GM23248 (cell line): ENCODE measurements around the gene PALD1. TPM values are rescaled to one million over a fixed set of nuclear protein-coding genes. Genes with fewer than 3 reads are reported as not detected.

Source experiments
- DNase-seq: peaks from one replicate; pipeline ENCODE4 v3.0.0-alpha.2; 2015
- H2AFZ ChIP-seq: fragments of 200-600 bp; sonication (generic); 2 replicates; pipeline ENCODE4 v1.6.1; 2016; ENCODE audit warnings: antibody characterized with exemption
- H3F3A ChIP-seq: fragments of 200-600 bp; sonication (generic); 2 replicates; pipeline ENCODE4 v1.6.1; 2016; ENCODE audit warnings: mild to moderate bottlenecking, antibody characterized with exemption, mixed run types; ENCODE audit not compliant: insufficient read depth
- H3K27ac ChIP-seq: fragments of 200-600 bp; sonication (generic); 2 replicates; pipeline ENCODE4 v1.5.1; 2016; ENCODE audit warnings: mild to moderate bottlenecking
- H3K27me3 ChIP-seq: fragments of 200-600 bp; sonication (generic); replicated peaks from 2 replicates; pipeline ENCODE4 v1.6.1; 2016; ENCODE audit warnings: mild to moderate bottlenecking; ENCODE audit not compliant: insufficient read depth
- H3K36me3 ChIP-seq: fragments of 200-600 bp; sonication (generic); 2 replicates; pipeline ENCODE4 v1.6.1; 2016; ENCODE audit warnings: low read depth, mild to moderate bottlenecking
- H3K4me1 ChIP-seq: fragments of 200-600 bp; sonication (generic); 2 replicates; pipeline ENCODE4 v1.6.1; 2016; ENCODE audit warnings: mild to moderate bottlenecking; ENCODE audit not compliant: insufficient read depth
- H3K4me2 ChIP-seq: fragments of 200-600 bp; sonication (generic); one replicate; pipeline ENCODE4 v1.6.1; 2016; ENCODE audit warnings: mild to moderate bottlenecking; ENCODE audit not compliant: unreplicated experiment
- H3K4me3 ChIP-seq: fragments of 200-600 bp; sonication (generic); 2 replicates; pipeline ENCODE4 v1.5.1; 2016; ENCODE audit warnings: mild to moderate bottlenecking
- H3K79me2 ChIP-seq: fragments of 200-600 bp; sonication (generic); 2 replicates; pipeline ENCODE4 v1.6.1; 2016; ENCODE audit warnings: mild to moderate bottlenecking; ENCODE audit not compliant: insufficient read depth
- H3K9ac ChIP-seq: fragments of 200-600 bp; sonication (generic); 2 replicates; pipeline ENCODE4 v1.6.1; 2016; ENCODE audit warnings: mild to moderate bottlenecking
- H3K9me2 ChIP-seq: fragments of 200-600 bp; sonication (generic); 2 replicates; pipeline ENCODE4 v1.6.1; 2016; ENCODE audit warnings: mixed run types, mild to moderate bottlenecking, moderate library complexity; ENCODE audit not compliant: insufficient read depth
- H3K9me3 ChIP-seq: fragments of 200-600 bp; sonication (generic); one replicate; pipeline ENCODE4 v1.6.1; 2017; ENCODE audit warnings: low read depth
- H4K20me1 ChIP-seq: fragments of 200-600 bp; sonication (generic); 2 replicates; pipeline ENCODE4 v1.6.0; 2016; ENCODE audit not compliant: insufficient read depth
- EZH2 ChIP-seq: fragments of 200-600 bp; sonication (generic); IDR thresholded peaks from 2 replicates; pipeline ENCODE4 v1.6.1; 2018; ENCODE audit warnings: antibody characterized with exemption, mild to moderate bottlenecking; ENCODE audit not compliant: insufficient read depth, poor library complexity, severe bottlenecking
- EZH2phosphoT487 ChIP-seq: fragments of 200-600 bp; sonication (generic); IDR thresholded peaks from 2 replicates; pipeline ENCODE4 v1.6.1; 2018; ENCODE audit warnings: antibody characterized with exemption, moderate library complexity, mild to moderate bottlenecking, low read depth; ENCODE audit not compliant: insufficient read depth
- WGBS, 2 experiments: methylation state at CpG; one replicate each; pipeline ENCODE4 v1.1.6; 2015 to 2017; ENCODE audit warnings: low lambda C conversion rate in 2 of 2, low coverage in 1 of 2; ENCODE audit errors: missing lambda C conversion rate in 2 of 2; 5-methylcytosine and 5-hydroxymethylcytosine counted together
- in situ Hi-C: fragments of 300-500 bp; cut with MboI; formaldehyde crosslinking; loops from 2 replicates; pipeline ENCODE4 v1.15.0; 2020
- polyA plus RNA-seq: library from polyadenylated mRNA; unstranded; fragments of >200 nt; fragmentation: Nextera tagmentation; extraction: Ambion mirVana; gene quantifications from 2 replicates; pipeline ENCODE4 v1.2.1, GENCODE V29; 2016
- total RNA-seq: library from RNA; depleted of rRNA; stranded (reverse); fragments of >200 nt; shearing (Covaris generic); gene quantifications from 2 replicates; pipeline ENCODE4 v1.2.3, GENCODE V29; 2014

PALD1 gene
- total and polyA plus RNA-seq, 2 experiments from 2014 or later, result not detected

DNA sequence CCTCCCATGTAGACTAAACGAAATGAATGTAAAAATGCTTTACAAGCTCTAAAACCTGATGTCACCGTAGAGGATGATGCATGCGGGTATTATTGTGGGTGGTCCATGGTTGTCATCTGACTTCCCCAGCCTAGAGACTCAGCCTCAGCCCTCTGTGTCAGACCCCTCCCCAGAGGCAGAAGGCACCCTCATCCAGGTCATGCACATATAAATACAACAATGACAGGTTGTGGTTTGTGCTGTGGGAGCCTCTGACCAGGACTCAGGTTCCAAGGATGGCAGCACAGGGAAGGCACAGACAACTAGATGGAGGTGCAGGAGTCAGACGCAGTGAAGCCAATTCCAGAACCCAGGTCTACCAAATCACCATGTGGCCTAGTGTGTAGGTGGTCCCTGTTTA lies 33.8 kb upstream of the PALD1 start:
- Histone ChIP-seq H3K27ac (no peak overlapping the region), H3F3A (no peaks in the 10 kb centered on the region), H3K4me3 (no peak overlapping the region), H3K27me3 (peaks cover 36% of the 10 kb centered on the region), H3K36me3 (no peaks in the 10 kb centered on the region), H3K9ac (no peak overlapping the region), H2AFZ (no peak overlapping the region), H3K4me2 (no peak overlapping the region), H3K4me1 (no peaks in the 10 kb centered on the region), H3K9me3 (no peaks in the 10 kb centered on the region), H3K9me2 (no peaks in the 10 kb centered on the region), H4K20me1 (no peaks in the 10 kb centered on the region), H3K79me2 (no peaks in the 10 kb centered on the region)
- no peak for TF ChIP-seq EZH2phosphoT487
- no peak for TF ChIP-seq EZH2
- in situ Hi-C loops, result no loop called here
- WGBS, 2 experiments, result 86 to 91% methylated on average over 4 of the region's 4 CpGs
- DNase-seq, result no peak

DNA sequence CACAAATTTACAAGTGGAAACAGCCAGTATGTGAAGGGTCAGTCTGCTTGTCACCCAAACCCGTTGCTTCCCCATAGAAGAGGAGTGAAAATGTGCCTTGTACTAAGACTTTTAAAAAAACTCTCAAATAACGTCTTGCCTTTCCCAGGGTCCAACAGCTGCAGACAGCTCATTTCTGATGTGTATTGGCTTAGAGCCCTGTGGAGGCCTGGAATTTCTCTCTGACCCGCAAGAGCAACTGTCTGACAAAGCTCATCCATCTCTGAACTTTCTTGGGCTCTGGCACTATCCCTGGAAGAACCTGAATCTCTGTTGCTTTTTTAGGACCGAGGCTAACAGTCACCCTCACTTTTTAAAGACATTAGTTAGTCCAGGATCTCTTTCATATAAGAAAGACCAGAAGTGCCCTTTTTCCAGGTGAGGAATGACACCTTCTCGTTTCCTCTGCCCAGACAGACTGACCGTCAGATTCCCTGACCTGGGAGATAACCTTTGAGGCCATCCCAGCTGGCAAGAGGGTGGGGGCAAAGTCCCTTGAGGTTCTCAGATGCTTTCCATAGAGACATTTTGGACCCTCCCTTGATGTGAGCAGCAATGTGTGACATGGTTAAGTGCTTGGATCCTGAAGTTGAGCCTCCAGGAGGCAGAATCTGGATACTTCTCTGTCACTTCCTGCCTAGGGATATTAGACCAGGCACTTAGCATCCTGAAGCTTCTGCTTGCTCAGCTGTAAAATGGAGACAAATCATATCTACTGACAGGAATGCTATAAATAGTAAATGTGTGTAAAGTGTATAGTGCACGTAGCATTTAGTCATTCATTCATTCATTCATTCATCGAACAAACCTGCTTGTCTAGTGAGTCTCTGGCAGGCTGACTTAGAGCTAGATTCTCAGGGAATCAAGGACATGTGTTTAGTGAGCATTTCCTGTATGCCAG lies 32.6 kb upstream of the PALD1 start:
- Histone ChIP-seq H3K27ac (no peak overlapping the region), H3K4me3 (no peak overlapping the region), H3K9me2 (no peaks in the 10 kb centered on the region), H3K36me3 (no peaks in the 10 kb centered on the region), H3K4me1 (no peaks in the 10 kb centered on the region), H3K9ac (no peak overlapping the region), H4K20me1 (no peaks in the 10 kb centered on the region), H3K9me3 (no peaks in the 10 kb centered on the region), H3K79me2 (no peaks in the 10 kb centered on the region), H2AFZ (no peak overlapping the region), H3F3A (no peaks in the 10 kb centered on the region), H3K27me3 (peaks cover 25% of the 10 kb centered on the region), H3K4me2 (no peak overlapping the region)
- 57 to 61% methylated on average over 8 of the region's 8 CpGs for WGBS, 2 experiments
- DNase-seq, result peak; percentile 36
- in situ Hi-C loops, result no loop called here
- no peak for TF ChIP-seq EZH2
- no peak for TF ChIP-seq EZH2phosphoT487

GRCh38 chr10:70448236-70448635 lies 30.3 kb upstream of the PALD1 start:
- no peak for TF ChIP-seq EZH2
- no peak for TF ChIP-seq EZH2phosphoT487
- Histone ChIP-seq H2AFZ (no peak overlapping the region), H4K20me1 (no peaks in the 10 kb centered on the region), H3K9me2 (no peaks in the 10 kb centered on the region), H3K4me1 (no peaks in the 10 kb centered on the region), H3K4me3 (no peak overlapping the region), H3F3A (no peaks in the 10 kb centered on the region), H3K79me2 (no peaks in the 10 kb centered on the region), H3K36me3 (no peaks in the 10 kb centered on the region), H3K4me2 (no peak overlapping the region), H3K9ac (no peak overlapping the region), H3K27me3 (0 out of 2 replicates have a peak, but pooled peaks cover 3% of the 10 kb centered on the region), H3K27ac (no peak overlapping the region), H3K9me3 (no peaks in the 10 kb centered on the region)
- WGBS, 2 experiments, result 75 to 85% methylated on average over 2 of the region's 2 CpGs
- no peak for DNase-seq
- in situ Hi-C loops, result no loop called here

DNA sequence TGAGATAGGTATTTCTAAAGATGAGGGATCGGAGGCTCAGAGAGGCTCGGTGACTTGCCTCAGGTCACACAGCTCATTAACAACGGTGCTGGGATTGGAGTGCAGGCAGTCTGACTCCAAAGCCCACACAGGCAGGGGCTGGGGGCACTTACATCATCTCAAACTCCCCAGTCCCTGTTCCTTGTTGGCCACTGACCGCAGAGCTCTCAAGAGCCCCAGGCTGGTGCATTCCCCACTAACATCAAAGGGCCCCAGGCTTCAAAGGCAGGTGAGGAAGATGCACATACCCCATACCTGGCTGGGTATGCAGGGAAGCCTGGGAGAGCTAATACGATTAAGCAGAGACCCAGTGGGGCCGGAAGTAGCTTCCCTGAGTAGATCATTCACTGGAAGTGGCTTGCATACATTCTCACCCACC lies 23.3 kb upstream of the PALD1 start:
- in situ Hi-C loops, result no loop called here
- no peaks in the 10 kb centered on the region for H3K27me3 ChIP-seq
- no peaks in the 10 kb centered on the region for H3K9me3 ChIP-seq
- H3K9ac ChIP-seq, result no peak overlapping the region
- no peak overlapping the region for H3K4me2 ChIP-seq
- H3K36me3 ChIP-seq, result no peaks in the 10 kb centered on the region
- H3K79me2 ChIP-seq, result no peaks in the 10 kb centered on the region
- H3K27ac ChIP-seq, result no peak overlapping the region
- no peak for DNase-seq
- no peaks in the 10 kb centered on the region for H4K20me1 ChIP-seq
- 75 to 76% methylated on average over 6 of the region's 6 CpGs for WGBS, 2 experiments
- no peaks in the 10 kb centered on the region for H3K9me2 ChIP-seq
- no peaks in the 10 kb centered on the region for H3F3A ChIP-seq
- no peak for TF ChIP-seq EZH2phosphoT487
- no peak for TF ChIP-seq EZH2
- H2AFZ ChIP-seq, result no peak overlapping the region
- H3K4me1 ChIP-seq, result no peaks in the 10 kb centered on the region
- no peak overlapping the region for H3K4me3 ChIP-seq
